Tibial artery (tissue), 4 donors: ENCODE measurements around the gene DGKA.
"Not testable (repeated sequence)": the region's sequence is repeated elsewhere in the genome, so short reads cannot be mapped to it uniquely, and the experiment has no call there.

Experiments used
- DNase-seq, 2 donors: peaks; one replicate each; pipeline ENCODE4 v3.0.0-alpha.2; 2019
- H3K27ac ChIP-seq, 2 donors: fragments of 200-600 bp; sonication (generic) in 1 of 2; 1 replicate in 1 of 2; 2 replicates in 1 of 2; pipeline ENCODE4 v1.5.1; 2018 to 2019; ENCODE audit warnings: mild to moderate bottlenecking in 1 of 2
- H3K27me3 ChIP-seq, 2 donors: fragments of 200-600 bp; sonication (generic) in 1 of 2; one replicate each; pipeline versions ENCODE4 v1.5.1 to v1.6.0; 2016 to 2019
- H3K36me3 ChIP-seq, 3 donors: fragments of 200-600 bp; sonication (generic) in 2 of 3; one replicate each; pipeline ENCODE4 v1.5.1; 2016 to 2019; ENCODE audit warnings: mild to moderate bottlenecking in 2 of 3
- H3K4me1 ChIP-seq, 4 donors: fragments of 200-600 bp; sonication (generic) in 2 of 4; 1 replicate in 3 of 4; 2 replicates in 1 of 4; pipeline ENCODE4 v1.5.1; 2016 to 2019
- H3K4me3 ChIP-seq, 2 donors: fragments of 200-600 bp; sonication (generic) in 1 of 2; 1 replicate in 1 of 2; 2 replicates in 1 of 2; pipeline ENCODE4 v1.5.1; 2018 to 2019; ENCODE audit warnings: mild to moderate bottlenecking in 2 of 2
- H3K9me3 ChIP-seq, 3 donors: fragments of 200-600 bp; sonication (generic) in 1 of 3; one replicate each; pipeline ENCODE4 v1.5.1; 2016 to 2019
- CTCF ChIP-seq, 2 experiments: fragments of 200-600 bp in 1 of 2; fragments of 450-650 bp in 1 of 2; IDR thresholded peaks; one replicate each; pipeline ENCODE4 v1.5.1; 2017 to 2019; ENCODE audit warnings: antibody characterized with exemption in 2 of 2, mild to moderate bottlenecking in 1 of 2, moderate library complexity in 1 of 2
- intact Hi-C: fragments of 100-400 bp; cut with DNase I; formaldehyde crosslinking; loops from one replicate; pipeline ENCODE4 v1.15.0; 2023; ENCODE audit warnings: low total_unique reads

The DGKA gene

GRCh38 chr12:55984861-55985260 is 53.9 kb downstream of the DGKA start:
- TF ChIP-seq CTCF (IDR thresholded peaks at IDR 0.05): no peak
- no peaks in the 10 kb centered on the region for H3K27me3 ChIP-seq
- intact Hi-C loops: no loop called here
- H3K36me3 ChIP-seq: peaks cover 32 to 85% (median 68%) of the 10 kb centered on the region in 3 donors
- no peaks in the 10 kb centered on the region for H3K4me1 ChIP-seq
- no peaks in the 10 kb centered on the region for H3K9me3 ChIP-seq
- no peak overlapping the region for H3K27ac ChIP-seq
- H3K4me3 ChIP-seq: no peak overlapping the region
- no peak for DNase-seq

GRCh38 chr12:55985341-55985740 is 54.4 kb downstream of the DGKA start:
- no peak for TF ChIP-seq CTCF (IDR thresholded peaks at IDR 0.05)
- H3K9me3 ChIP-seq: no peaks in the 10 kb centered on the region
- no peaks in the 10 kb centered on the region for H3K4me1 ChIP-seq
- no peaks in the 10 kb centered on the region for H3K27me3 ChIP-seq
- H3K36me3 ChIP-seq: peaks cover 37 to 85% (median 73%) of the 10 kb centered on the region in 3 donors
- intact Hi-C loops: no loop called here
- no peak overlapping the region for H3K27ac ChIP-seq
- DNase-seq: no peak
- no peak overlapping the region for H3K4me3 ChIP-seq

- intact Hi-C loops, H3K4me1 ChIP-seq, H3K4me3 ChIP-seq, H3K27me3 ChIP-seq, H3K27ac ChIP-seq, H3K9me3 ChIP-seq, DNase-seq: not testable (repeated sequence)
- peaks cover 43 to 85% (median 74%) of the 10 kb centered on the region in 3 donors for H3K36me3 ChIP-seq
Measured at GRCh38 chr12:55985976-55986375, 55.0 kb downstream of the DGKA start.

- no peak overlapping the region for H3K4me3 ChIP-seq
- H3K27ac ChIP-seq: no peak overlapping the region
- no peaks in the 10 kb centered on the region for H3K27me3 ChIP-seq
- peaks cover 70 to 91% (median 89%) of the 10 kb centered on the region in 3 donors for H3K36me3 ChIP-seq
- no peaks in the 10 kb centered on the region for H3K9me3 ChIP-seq
- intact Hi-C loops: loop anchor here (5.0 to 10.0 kb wide), 2 partner anchors 36 to 114 kb away; partner anchors contain the start of gene PA2G4
- no peak for DNase-seq
- no peaks in the 10 kb centered on the region for H3K4me1 ChIP-seq
- no peak for TF ChIP-seq CTCF (IDR thresholded peaks at IDR 0.05)
Measured at GRCh38 chr12:55991110-55991509, 60.1 kb downstream of the DGKA start.

GRCh38 chr12:55993230-55993853 is 62.4 kb downstream of the DGKA start:
- peaks cover 50 to 69% (median 67%) of the 10 kb centered on the region in 3 donors for H3K36me3 ChIP-seq
- DNase-seq: no peak

More at GRCh38 chr12:55993230-55993853, 62.4 kb downstream of the DGKA start:
- TF ChIP-seq CTCF (IDR thresholded peaks at IDR 0.05): no peak
- Histone ChIP-seq H3K27ac (no peak overlapping the region), H3K4me1 (peaks cover 0 to 12% (median 9%) of the 10 kb centered on the region in 4 donors), H3K4me3 (no peak overlapping the region), H3K27me3 (no peaks in the 10 kb centered on the region), H3K9me3 (no peaks in the 10 kb centered on the region)
- intact Hi-C loops: loop anchor here (5.0 to 10.0 kb wide), 2 partner anchors 34 to 111 kb away; partner anchors contain the start of gene PA2G4
